ENCODE measurements around the gene RAPGEFL1.
A peak's percentile ranks its signal among the peaks of the same experiment; 100 is the strongest.
"Not testable (repeated sequence)": the region's sequence is repeated elsewhere in the genome, so short reads cannot be mapped to it uniquely, and the experiment has no call there.

The RAPGEFL1 gene, protein sequence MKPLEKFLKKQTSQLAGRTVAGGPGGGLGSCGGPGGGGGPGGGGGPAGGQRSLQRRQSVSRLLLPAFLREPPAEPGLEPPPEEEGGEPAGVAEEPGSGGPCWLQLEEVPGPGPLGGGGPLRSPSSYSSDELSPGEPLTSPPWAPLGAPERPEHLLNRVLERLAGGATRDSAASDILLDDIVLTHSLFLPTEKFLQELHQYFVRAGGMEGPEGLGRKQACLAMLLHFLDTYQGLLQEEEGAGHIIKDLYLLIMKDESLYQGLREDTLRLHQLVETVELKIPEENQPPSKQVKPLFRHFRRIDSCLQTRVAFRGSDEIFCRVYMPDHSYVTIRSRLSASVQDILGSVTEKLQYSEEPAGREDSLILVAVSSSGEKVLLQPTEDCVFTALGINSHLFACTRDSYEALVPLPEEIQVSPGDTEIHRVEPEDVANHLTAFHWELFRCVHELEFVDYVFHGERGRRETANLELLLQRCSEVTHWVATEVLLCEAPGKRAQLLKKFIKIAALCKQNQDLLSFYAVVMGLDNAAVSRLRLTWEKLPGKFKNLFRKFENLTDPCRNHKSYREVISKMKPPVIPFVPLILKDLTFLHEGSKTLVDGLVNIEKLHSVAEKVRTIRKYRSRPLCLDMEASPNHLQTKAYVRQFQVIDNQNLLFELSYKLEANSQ

DNA sequence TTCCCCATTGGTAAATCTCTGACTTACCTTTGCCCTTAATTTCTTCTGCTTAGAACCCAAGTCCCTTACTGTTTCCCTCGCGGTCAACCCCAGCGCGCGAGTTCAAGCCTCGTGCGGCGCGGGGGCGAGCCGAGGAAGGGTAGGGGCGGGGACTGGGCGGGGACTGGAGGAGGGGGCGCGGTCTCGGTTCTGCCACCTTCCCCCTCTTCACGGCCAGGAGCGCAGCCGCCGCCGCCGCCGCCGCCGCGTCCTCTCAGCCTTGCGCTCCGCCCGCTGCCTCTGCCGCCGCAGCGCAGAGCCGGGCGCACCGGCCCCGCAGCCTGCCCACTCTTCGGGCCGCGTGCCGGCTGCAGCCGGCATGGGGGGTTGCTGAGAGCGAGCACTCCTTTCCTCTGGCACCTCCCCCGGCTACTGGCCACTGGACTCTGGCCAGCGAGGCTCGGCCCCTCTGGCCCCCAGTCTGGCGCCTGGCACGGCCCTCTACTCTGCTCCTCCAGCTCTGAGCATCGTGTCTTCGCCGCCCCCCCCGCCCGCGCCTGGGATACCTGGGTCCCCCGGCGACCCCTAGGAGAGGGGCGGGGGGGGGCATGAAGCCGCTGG is at the start of gene RAPGEFL1:
TSS of gene RAPGEFL1 (plus strand) at position 196 of the 600 bp plus-strand sequence. CDS start at position 588, 392 bp downstream.
- DNase-seq = peak; percentile 67 to 76 (median 72)

DNA sequence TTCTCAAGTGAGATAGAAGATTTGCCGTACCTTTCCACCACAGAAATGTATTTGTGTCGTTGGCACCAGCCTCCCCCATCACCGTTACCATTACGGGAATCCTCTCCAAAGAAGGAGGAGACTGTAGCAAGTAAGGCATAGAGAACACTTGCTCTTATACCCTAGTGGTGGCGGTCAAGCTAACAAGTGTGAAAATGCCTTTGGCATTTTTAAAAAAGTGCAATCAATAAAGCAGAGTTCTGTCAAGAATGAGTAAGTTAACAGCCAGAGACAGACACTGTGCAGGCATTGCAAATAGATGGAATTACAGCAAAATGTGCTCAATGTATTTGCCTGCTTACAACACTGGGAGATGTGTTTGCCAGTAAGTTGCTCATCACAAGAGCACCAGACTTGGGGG is 47.8 kb upstream of the RAPGEFL1 start:
- DNase-seq = no peak

DNA sequence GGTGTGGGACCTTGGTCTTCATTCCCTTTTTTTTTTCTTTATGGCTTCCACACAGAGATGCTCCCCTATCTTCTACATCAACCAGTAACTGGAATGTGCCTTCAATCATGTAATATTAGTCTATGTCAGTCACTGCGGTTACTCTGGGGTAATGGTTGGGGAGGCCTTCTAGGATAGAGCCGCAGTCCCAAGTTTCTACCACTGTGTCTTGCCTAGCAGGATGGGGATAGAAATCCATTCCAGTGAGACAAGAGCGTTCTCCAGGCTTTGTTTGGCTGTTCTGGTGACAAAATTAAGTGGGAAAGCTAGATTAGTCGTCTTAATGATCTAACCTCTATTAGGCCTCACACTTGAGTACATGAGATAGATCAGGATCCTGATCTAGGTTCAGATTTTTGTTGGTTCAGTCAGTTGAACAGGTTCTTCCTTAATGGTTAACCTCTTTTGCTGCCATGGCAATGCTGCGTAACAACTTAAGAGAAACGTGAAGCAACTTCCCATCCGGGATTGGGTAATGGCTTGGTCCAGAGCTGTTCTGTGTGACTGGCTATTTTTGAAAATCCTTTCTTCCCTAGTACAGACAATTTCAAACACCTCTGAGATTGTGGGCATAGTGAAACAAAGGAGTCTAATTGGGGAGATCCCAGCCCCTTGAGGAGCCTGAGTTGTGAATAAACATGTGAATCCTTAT is 46.8 kb upstream of the RAPGEFL1 start:
- DNase-seq = no peak

DNA sequence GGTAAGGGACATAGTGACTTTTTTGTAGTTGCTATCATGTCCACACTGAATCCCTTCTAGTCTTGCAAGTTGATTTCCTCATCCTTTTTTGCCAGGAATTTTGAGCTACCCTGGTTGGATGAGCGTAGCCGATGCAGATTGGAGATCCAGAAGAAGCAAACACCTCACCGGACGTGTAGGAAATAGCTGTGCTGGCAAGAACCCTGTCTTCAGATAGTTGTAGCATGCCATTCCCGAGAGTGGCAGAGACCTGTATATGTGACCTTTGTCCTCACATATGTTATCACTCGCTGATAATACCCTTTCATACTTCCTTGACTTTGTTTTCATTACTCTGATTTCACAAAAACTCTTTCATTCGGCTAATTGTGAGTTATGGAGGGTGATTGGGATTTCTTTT is 43.1 kb upstream of the RAPGEFL1 start:
- no peak for DNase-seq

DNA sequence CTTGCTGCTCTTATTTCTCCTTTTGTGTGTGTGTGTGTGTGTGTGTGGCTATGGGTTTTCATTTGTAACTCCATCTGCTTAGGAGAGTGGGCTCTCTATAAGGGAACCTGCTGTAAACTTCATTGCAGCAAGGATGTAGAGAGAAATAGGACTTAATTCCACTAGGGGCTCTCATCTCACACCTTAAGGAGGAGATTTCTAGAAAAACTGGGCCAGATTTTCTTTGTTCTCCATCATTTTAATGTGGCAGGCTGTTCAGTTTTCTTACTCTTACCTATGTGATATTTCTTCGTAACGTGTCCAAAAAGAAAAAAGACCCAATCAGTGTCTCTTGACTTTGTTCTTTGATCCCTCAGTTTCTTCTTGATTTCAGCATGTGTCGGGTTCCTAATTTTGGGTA is 41.5 kb upstream of the RAPGEFL1 start:
- DNase-seq = no peak

DNA sequence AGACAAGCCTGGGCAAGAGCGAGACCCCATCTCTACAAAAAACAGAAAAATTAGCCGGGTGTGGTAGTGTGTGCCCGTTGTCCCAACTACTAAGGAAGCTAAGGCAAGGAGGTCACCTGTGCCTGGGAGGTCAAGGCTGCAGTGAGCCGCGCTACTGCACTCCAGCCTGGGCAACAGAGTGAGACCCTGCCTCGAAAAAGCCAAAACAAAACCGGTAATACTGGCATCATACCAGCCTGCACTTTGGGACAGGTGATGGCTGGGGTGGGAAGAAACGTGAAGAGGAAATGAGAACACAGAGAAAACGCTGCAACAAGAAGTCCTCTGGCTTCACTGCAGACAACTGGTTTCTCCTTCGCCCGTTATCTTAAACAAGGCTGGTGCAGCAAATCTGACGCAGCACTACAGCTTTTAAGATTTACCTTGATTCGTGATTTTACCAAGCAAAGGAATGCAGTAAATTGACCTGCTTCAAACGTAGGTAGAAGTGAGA is 37.7 kb upstream of the RAPGEFL1 start:
- DNase-seq = no peak

DNA sequence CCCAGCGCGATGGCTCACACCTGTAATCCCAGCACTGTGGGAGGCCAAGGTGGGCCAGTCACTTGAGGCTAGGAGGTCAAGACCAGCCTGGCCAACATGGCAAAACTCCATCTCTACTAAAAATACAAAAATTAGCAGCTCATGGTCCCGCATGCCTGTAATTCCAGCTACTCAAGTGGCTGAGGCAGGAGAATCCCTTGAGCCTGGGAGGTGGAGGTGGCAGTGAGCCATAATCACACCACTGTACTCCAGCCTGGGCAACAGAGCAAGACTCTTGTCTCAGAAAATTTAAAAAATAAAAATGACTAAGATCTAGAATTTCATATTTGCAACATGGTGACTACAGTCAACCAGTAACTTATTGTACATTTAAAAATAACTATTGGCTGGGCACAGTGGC is 34.1 kb upstream of the RAPGEFL1 start:
- not testable (repeated sequence) for DNase-seq

DNA sequence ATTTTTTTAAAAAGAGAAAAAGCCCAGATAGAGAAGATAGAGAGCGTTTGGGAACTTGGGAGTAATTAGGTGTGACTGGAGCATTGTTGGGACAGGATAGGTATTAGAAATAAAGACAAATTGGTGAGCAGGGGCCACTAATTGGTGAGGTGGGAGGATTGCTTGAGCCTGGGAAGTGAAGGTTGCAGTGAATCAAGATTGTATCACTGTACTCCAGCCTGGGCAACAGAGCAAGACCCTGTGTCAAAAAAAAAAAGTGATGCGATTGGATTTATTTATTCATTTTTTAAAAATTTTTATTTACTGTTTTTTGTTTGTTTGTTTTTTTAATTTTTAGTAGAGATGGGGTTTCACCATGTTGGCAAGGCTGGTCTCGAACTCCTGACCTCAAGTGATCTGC is 31.8 kb upstream of the RAPGEFL1 start:
- no peak for DNase-seq

DNA sequence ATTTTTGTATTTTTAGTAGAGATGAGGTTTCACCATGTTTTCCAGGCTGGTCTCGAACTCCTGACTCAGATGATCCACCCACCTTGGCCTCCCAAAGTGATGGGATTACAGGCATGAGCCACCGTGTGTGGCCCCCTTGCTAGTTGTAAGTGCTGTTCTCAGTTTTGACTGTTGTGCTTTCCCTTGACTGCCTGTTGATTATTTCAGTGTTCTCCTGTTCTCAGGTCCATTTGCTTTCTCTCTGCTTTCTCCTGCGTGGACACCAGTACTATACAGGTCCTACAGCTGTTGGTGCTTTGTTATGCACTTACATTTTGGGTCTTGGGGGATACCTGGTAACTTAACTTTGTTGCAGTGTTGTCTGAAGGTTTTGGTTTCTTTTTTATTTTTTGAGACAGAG is 28.7 kb upstream of the RAPGEFL1 start:
- no peak for DNase-seq

DNA sequence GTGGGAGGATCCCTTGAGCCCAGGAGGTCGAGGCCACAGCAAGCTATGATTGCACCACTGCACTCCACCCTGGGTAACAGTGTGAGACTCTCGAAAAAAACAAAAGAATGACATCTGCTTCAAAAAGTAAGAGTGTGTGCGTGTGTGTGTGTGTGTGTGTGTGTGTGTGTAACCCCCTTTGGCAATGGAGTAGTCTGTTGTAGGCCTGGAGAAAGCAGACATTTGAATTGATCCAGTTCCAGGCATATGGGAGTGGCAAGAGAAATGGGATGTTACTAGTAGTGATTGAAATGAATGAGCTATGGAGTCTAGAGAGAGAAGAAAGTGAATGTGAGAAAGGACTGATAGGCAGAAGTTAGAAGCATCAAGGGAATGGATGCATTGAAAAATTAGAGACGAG is 27.0 kb upstream of the RAPGEFL1 start:
- DNase-seq = no peak

DNA sequence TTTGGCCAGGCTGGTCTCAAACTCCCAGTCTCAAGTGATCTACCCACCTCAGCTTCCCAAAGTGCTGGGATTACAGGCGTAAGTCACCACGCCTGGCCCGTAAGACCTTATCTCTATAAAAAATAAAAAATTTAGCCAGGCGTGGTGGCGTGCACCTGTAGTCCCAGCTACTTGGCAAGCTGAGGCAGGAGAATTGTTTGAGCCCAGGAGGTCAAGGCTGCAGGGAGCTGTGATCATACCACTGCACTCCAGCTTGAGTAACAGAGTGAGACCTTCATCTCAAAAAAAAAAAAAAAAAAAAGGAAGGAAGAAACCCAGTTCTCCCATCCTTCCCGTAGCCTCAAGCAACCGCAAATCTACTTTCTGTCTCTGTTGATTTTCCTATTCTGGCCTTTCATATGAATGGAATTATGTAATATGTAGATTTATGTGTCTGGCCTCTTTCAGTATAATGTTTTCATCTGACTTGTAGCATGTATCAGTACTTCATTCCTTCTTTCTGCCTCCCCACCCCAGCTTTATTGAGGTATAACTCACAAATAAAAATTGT is 25.8 kb upstream of the RAPGEFL1 start:
- no peak for DNase-seq

DNA sequence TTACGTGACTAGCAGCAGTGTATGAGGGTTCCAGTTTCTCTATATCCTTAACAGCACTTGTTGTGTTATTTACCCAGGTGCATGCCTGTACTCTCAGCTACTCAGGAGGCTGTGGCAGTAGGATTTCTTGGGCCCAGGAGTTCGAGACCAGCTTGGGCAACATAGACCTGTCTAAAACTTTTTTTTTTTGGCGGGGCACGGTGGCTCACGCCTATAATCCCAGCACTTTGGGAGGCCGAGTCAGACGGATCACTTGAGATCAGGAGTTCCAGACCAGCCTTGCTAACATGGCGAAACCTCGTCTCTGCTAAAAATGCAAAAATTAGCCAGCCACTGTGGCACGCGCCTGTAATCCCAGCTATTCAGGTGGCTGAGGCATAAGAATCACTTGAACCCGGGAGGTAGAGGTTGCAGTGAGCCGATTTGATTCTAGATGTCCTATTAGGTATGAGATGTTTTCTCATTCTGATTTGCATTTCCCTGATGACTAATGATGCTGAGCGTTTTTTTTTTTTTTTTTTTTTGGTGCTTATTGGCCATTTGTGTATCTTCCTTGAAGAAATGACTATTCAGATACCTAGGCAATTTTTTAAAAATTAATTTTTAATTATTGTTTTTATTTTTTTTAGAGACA is 23.6 kb upstream of the RAPGEFL1 start:
- no peak for DNase-seq

DNA sequence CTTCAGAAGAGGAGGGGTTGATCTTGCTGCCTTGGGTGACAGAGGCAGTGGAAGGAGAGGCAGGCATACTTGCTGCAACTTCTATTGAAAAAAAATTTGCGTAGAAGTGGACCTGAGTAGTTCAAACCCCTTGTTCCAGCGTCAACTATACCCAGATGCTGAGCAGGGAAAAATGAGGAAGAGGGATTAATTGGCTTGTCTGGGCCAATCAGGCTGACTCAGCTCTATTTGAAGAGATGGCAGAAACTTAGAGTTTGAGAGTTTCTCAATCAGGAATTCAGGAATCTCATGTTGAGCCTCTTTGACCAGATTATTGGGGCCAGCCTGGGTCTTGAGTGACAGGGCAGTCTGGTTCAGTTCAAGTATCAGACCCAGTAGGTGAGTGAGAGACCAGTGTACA is 19.3 kb upstream of the RAPGEFL1 start:
- DNase-seq = no peak

DNA sequence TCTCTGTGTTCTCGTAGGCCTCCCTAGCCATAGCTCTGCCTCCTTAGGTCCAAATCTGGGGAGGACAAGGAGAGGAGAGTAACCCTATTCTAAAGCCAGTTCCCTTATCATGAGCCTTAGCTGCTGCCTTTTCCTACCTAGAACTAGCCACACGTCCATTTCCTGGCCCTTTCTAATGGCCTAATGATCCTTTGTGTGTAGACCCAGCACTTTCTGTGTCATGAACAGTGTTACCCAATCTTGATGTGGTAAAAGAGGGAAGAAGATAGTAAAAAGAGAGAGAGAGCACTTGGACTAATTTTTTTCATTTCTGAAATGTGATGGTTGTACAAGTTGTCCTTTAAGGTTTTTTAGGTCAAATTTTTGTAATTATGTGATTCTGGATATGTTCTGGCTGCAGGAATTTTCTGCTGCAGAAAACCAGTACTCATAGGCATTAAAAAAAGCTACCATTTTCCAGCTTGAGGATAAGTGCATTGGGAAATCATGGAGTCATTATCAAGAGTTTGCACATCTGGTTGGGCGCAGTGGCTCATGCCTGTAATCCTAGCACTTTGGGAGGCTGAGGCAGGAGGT is 18.7 kb upstream of the RAPGEFL1 start:
- DNase-seq = no peak

DNA sequence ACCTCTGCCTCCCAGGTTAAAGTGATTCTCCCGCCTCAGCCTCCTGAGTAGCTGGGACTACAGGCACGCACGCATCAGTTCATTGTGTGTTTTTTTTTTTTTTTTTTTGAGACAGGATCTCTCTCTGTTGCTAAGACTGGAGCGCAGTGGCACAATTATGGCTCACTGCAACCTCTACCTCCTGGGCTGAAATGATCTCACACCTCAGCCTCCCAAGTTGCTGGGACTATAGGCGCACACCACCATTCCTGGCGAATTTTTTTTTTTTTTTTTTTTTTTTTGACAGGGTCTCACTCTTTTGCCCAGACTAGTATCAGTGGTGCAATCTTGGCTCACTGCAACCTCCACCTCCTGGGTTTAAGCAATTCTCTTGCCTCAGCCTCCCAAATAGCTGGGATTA is 17.8 kb upstream of the RAPGEFL1 start:
- no peak for DNase-seq

DNA sequence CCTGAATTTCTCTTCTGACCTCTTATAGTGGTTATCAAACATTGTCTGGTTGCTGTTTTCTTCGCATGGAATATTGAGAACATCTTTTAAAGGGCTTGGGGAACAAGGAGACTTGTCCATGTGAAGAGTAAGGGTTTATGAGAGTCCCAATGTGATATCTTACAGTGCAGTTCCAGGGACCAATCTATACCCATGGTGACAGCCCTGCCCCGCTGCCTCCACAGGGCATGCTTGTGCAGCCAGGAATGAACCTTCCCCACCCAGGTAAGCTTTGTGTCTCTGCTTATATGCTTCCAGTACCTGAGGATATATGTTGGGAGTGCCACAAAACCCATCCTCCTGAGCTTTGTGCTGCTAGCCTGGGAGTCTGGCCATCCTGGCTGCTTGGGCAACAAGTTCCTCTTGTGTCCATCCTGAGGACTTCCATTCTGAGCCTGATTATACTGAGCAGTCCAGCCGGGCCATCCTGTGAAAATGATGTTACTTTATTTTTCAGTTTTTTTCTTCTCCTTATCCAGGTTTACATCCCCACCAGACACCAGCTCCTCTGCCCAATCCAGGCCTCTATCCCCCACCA is 9.5 kb upstream of the RAPGEFL1 start:
- no peak for DNase-seq

DNA sequence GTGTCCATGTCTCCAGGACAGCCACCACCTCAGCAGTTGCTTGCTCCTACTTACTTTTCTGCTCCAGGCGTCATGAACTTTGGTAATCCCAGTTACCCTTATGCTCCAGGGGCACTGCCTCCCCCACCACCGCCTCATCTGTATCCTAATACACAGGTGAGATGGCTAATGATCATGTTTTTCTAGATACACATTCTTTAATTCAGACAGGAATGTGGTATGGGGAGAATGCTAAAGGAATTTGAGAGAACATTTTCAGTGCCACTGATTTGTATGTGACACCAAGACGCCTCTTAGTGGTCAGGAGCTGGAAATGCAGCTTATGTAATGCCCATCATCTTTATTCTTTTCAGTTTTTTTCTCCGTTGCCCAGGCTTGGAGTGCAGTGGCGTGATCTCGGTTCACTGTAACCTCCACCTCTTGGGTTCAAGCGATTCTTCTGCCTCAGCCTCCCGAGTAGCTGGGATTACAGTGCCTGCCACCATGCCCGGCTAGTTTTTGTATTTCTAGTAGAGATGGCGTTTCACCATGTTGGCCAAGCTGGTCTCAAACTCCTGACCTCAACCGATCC is 8.9 kb upstream of the RAPGEFL1 start:
- no peak for DNase-seq

DNA sequence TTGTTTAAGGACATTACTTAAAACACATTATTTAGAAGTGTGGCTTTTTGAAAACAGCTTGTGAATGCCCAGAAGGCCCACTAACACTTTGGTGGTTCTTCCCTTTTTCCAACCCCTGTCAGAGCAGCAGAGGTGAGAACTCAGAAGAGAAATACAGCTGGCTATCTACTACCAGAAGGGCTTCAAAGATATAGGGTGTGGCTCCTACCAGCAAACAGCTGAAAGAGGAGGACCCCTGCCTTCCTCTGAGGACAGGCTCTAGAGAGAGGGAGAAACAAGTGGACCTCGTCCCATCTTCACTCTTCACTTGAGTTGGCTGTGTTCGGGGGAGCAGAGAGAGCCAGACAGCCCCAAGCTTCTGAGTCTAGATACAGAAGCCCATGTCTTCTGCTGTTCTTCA is 6.9 kb upstream of the RAPGEFL1 start:
- no peak for DNase-seq

DNA sequence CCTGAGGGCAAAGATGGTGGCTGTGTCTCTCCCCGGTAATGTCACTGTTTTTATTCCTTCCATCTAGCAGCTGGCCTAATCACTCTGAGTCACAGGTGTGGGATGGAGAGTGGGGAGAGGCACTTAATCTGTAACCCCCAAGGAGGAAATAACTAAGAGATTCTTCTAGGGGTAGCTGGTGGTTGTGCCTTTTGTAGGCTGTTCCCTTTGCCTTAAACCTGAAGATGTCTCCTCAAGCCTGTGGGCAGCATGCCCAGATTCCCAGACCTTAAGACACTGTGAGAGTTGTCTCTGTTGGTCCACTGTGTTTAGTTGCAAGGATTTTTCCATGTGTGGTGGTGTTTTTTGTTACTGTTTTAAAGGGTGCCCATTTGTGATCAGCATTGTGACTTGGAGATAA is 5.5 kb upstream of the RAPGEFL1 start:
- no peak for DNase-seq

DNA sequence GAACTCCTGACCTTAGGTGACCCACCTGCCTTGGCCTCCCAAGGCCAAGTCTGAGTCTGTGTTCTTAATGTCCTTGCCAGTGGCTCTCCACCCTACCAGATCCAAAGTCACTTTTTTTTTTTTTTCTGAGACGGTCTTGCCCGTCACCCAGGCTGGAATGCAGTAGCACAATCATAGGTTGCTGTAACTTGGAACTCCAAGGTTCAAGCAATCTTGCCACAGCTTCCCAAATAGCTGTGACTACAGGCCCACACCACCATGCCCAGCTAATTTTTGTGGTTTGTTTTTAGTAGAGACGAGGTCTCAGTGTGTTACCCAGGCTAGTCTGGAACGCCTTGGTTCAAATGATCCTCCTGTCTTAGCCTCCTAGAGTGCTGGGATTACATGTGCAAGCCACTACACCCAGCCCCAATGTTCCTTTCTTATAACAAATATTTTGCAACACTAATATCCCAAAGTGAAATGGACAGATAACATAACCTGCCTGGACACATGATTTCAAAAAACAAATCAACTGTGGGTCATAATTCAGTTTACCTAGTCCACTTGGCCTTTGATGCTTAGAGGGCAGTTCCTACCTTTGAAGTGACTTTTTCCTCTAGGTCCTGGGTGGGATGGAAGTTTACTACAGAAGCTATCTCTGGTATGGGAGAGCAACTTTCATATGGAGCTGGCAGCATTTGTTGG is 4.0 kb upstream of the RAPGEFL1 start:
- DNase-seq = no peak

DNA sequence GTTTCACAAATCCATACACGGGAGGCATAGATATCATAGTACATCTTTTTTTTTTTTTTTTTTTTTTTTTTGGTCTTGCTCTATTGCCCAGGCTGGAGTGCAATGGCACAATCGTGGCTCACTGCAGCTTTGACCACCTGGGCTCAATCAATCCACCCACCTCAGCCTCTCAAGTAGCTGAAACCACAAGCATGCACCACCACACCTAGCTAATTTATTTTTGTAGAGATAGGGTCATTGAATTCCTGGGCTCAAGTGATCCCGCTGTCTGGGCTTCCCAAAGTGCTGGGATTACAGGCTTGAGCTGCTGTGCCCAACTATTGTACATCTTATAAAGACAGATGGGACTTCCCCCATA is 3.5 kb upstream of the RAPGEFL1 start:
- DNase-seq = no peak

Data from activated CD4-positive, CD25-positive, alpha-beta regulatory T cell (primary cell).